ENCODE measurements around the gene SMARCD3. TPM values are rescaled to one million over a fixed set of nuclear protein-coding genes. Genes with fewer than 3 reads are reported as not detected.

Gene SMARCD3
- total and polyA plus RNA-seq, 2 of the 13 experiments (the other 11 are each of a cell fraction or from before 2014, with no cell fraction given): 0.20 to 0.62 TPM

- H3K9ac ChIP-seq (ENCODE audit: insufficient read depth, low read depth, low read length): peak within 1 kb of the TSS; percentile 71
- peak; percentile 85 for FAIRE-seq
- peak within 1 kb of the TSS; percentile 85 for H3K4me2 ChIP-seq (ENCODE audit: low read depth, low read length)
- intact Hi-C loops (cut with micrococcal nuclease; ENCODE audit: unreplicated experiment) (no loop called here), in situ Hi-C loops (cut with HindIII; ENCODE audit: extremely low pct_ligation_motif_present, low pct_unique_long_range_greater_than_20kb) (no loop called here)
- peak; percentile 98 for ATAC-seq
- H3K79me2 ChIP-seq (ENCODE audit: insufficient read depth, low read length): peaks cover 16% of the 10 kb centered on the region
- peaks cover 33% of the 10 kb centered on the region for H3K4me1 ChIP-seq (ENCODE audit: insufficient read depth, low read length)
- peak within 1 kb of the TSS; percentile 72 for H3K27ac ChIP-seq (ENCODE audit: extremely low read length, insufficient read depth, low read length)
- POLR2A ChIA-PET: interaction anchor here (0.7 to 1.6 kb wide), 9 partner anchors 9 to 1602 kb away, joined by 3 to 9 read pairs (median 4); partner anchors contain the start of genes FASTK and NUB1
- H4K20me1 ChIP-seq (ENCODE audit: insufficient read depth, low read length): no peaks in the 10 kb centered on the region
- peak within 1 kb of the TSS; percentile 86 for H2AFZ ChIP-seq (ENCODE audit: low read length)
- H3K4me3 ChIP-seq (replicated peaks in 1 of 3; ENCODE audit: insufficient read depth in 1 of 3, low read depth in 2 of 3, low read length in 3 of 3): peak within 1 kb of the TSS; percentile 76 to 91 (median 86)
- BruUV-seq (replicated peaks): no TSS peak
- peaks cover 17 to 28% of the 10 kb centered on the region in 2 experiments; a peak in 4 of 5 replicates for H3K36me3 ChIP-seq (replicated peaks in 1 of 2; ENCODE audit: control insufficient read depth in 1 of 2, insufficient read depth in 2 of 2, low read length in 2 of 2)
- CTCF ChIA-PET (ENCODE audit: low intra/inter-chr PET ratio, low total read pairs): interaction anchor here (1.0 kb wide), 1 partner anchor 18 kb away, joined by 4 read pairs; no protein-coding TSS in a partner anchor
- DNase-seq (ENCODE audit: low spot score): peak; percentile 96
- no peaks in the 10 kb centered on the region for H3K9me3 ChIP-seq (ENCODE audit: low read length)
- under 1% methylated on average over 54 of the region's 68 CpGs for WGBS (ENCODE audit: low lambda C conversion rate)
- H3K27me3 ChIP-seq (ENCODE audit: control insufficient read depth in 1 of 2, insufficient read depth in 2 of 2, low read length in 2 of 2): no peaks in the 10 kb centered on the region; a peak in 1 of 5 replicates
- TF ChIP-seq RFXAP (CRISPR knock-in tag; IDR thresholded peaks at IDR 0.05; ENCODE audit: borderline replicate concordance): 0 out of 2 replicates have a peak, but pooled peaks have one; percentile 57
- TF ChIP-seq YEATS2 (CRISPR knock-in tag; IDR thresholded peaks at IDR 0.05; ENCODE audit: borderline replicate concordance): peak; percentile 90; the same call in 1 of the 2 replicates
- no peak for TF ChIP-seq THAP8 (CRISPR knock-in tag; IDR thresholded peaks at IDR 0.05; ENCODE audit: borderline replicate concordance)
- TF ChIP-seq ZNF784 (CRISPR knock-in tag; IDR thresholded peaks at IDR 0.05; ENCODE audit: borderline replicate concordance): peak; percentile 73; the same call in 1 of the 2 replicates
- 0 out of 2 replicates have a peak, but pooled peaks have one; percentile 27 for TF ChIP-seq PATZ1 (CRISPR knock-in tag; IDR thresholded peaks at IDR 0.05)
- TF ChIP-seq KLF9 (CRISPR knock-in tag; IDR thresholded peaks at IDR 0.05; ENCODE audit: low read depth): 0 out of 2 replicates have a peak, but pooled peaks have one; percentile 40
- 0 out of 2 replicates have a peak, but pooled peaks have one; percentile 29 for TF ChIP-seq ZNF264 (CRISPR knock-in tag; IDR thresholded peaks at IDR 0.05)
- no peak for TF ChIP-seq IRX3 (CRISPR knock-in tag; IDR thresholded peaks at IDR 0.05; ENCODE audit: borderline replicate concordance, low read depth)
- TF ChIP-seq, protein P1, sequence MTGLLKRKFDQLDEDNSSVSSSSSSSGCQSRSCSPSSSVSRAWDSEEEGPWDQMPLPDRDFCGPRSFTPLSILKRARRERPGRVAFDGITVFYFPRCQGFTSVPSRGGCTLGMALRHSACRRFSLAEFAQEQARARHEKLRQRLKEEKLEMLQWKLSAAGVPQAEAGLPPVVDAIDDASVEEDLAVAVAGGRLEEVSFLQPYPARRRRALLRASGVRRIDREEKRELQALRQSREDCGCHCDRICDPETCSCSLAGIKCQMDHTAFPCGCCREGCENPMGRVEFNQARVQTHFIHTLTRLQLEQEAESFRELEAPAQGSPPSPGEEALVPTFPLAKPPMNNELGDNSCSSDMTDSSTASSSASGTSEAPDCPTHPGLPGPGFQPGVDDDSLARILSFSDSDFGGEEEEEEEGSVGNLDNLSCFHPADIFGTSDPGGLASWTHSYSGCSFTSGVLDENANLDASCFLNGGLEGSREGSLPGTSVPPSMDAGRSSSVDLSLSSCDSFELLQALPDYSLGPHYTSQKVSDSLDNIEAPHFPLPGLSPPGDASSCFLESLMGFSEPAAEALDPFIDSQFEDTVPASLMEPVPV (CRISPR knock-in tag; IDR thresholded peaks at IDR 0.05): peak; percentile 69; the same call in 1 of the 2 replicates
- peak; percentile 62; the same call in 1 of the 2 replicates for TF ChIP-seq ZNF512B (CRISPR knock-in tag; IDR thresholded peaks at IDR 0.05; ENCODE audit: borderline replicate concordance)
- TF ChIP-seq ZNF569 (CRISPR knock-in tag; IDR thresholded peaks at IDR 0.05; ENCODE audit: borderline replicate concordance): no peak
These were observed 21.4 kb downstream of the SMARCD3 start, which contains the start of gene ABCF2 for GRCh38 chr7:151226875-151227782. TSS of gene ABCF2 (minus strand) at chr7:151227205. CDS start at chr7:151226458, 747 bp downstream.

All from HepG2 (cell line).